ENCODE data around the gene ADNP2.

Gene ADNP2

GRCh38 chr18:80175451-80176204 is 66.6 kb downstream of the ADNP2 start:
- Histone ChIP-seq H3K27me3 (ENCODE audit: insufficient read depth, low read length, poor library complexity, severe bottlenecking) (no peaks in the 10 kb centered on the region), H3K36me3 (ENCODE audit: insufficient read depth, low read length) (no peaks in the 10 kb centered on the region), H3K4me1 (ENCODE audit: insufficient read depth, low read length, poor library complexity, severe bottlenecking) (peaks cover 17% of the 10 kb centered on the region), H2AFZ (ENCODE audit: low read length) (0 out of 2 replicates have a peak overlapping the region, but pooled peaks have one; percentile 20), H3K9me2 (replicated peaks; ENCODE audit: low read depth, low read length) (no peaks in the 10 kb centered on the region), H4K20me1 (ENCODE audit: insufficient read depth, low read length, poor library complexity, severe bottlenecking) (no peaks in the 10 kb centered on the region), H3K4me2 (ENCODE audit: low read depth, low read length, poor library complexity, severe bottlenecking) (peak overlapping the region; percentile 66), H3K9ac (ENCODE audit: low read depth, low read length, poor library complexity, severe bottlenecking) (peak overlapping the region; percentile 35), H3F3A (ENCODE audit: low read depth) (no peaks in the 10 kb centered on the region), H3K4me3 (ENCODE audit: low read length, poor library complexity, severe bottlenecking) (peak overlapping the region; percentile 38), H3K9me3 (ENCODE audit: insufficient read depth, low read depth, low read length) (no peaks in the 10 kb centered on the region; the same call in 1 of the 2 replicates), H3K79me2 (ENCODE audit: insufficient read depth, low read length) (no peaks in the 10 kb centered on the region)
- no peak for TF ChIP-seq CTCF (conservative IDR thresholded peaks at IDR 0.05; ENCODE audit: low read length)

- H3K36me3 ChIP-seq (ENCODE audit: insufficient read depth, low read length), result no peaks in the 10 kb centered on the region
- H3K4me3 ChIP-seq (ENCODE audit: low read length, poor library complexity, severe bottlenecking), result no peak overlapping the region
- H4K20me1 ChIP-seq (ENCODE audit: insufficient read depth, low read length, poor library complexity, severe bottlenecking), result no peaks in the 10 kb centered on the region
- no peaks in the 10 kb centered on the region for H3K79me2 ChIP-seq (ENCODE audit: insufficient read depth, low read length)
- H3F3A ChIP-seq (ENCODE audit: low read depth), result no peaks in the 10 kb centered on the region
- H3K4me1 ChIP-seq (ENCODE audit: insufficient read depth, low read length, poor library complexity, severe bottlenecking), result peaks cover 17% of the 10 kb centered on the region
- no peak for TF ChIP-seq EZH2phosphoT487 (IDR thresholded peaks at IDR 0.05; ENCODE audit: borderline replicate concordance)
- TF ChIP-seq CTCF (conservative IDR thresholded peaks at IDR 0.05; ENCODE audit: low read length), result no peak
- no peak overlapping the region for H3K9ac ChIP-seq (ENCODE audit: low read depth, low read length, poor library complexity, severe bottlenecking)
- no peak overlapping the region for H3K4me2 ChIP-seq (ENCODE audit: low read depth, low read length, poor library complexity, severe bottlenecking)
- H2AFZ ChIP-seq (ENCODE audit: low read length), result no peak overlapping the region
- no peaks in the 10 kb centered on the region; the same call in 1 of the 2 replicates for H3K9me3 ChIP-seq (ENCODE audit: insufficient read depth, low read depth, low read length)
- H3K9me2 ChIP-seq (replicated peaks; ENCODE audit: low read depth, low read length), result no peaks in the 10 kb centered on the region
- H3K27me3 ChIP-seq (ENCODE audit: insufficient read depth, low read length, poor library complexity, severe bottlenecking), result no peaks in the 10 kb centered on the region
Observed at GRCh38 chr18:80176334-80177073, 67.4 kb downstream of the ADNP2 start.

GRCh38 chr18:80177128-80177527 is 68.1 kb downstream of the ADNP2 start:
- TF ChIP-seq CTCF (conservative IDR thresholded peaks at IDR 0.05; ENCODE audit: low read length) (no peak), EZH2phosphoT487 (IDR thresholded peaks at IDR 0.05; ENCODE audit: borderline replicate concordance) (no peak)
- no peaks in the 10 kb centered on the region for H3F3A ChIP-seq (ENCODE audit: low read depth)
- H3K27me3 ChIP-seq (ENCODE audit: insufficient read depth, low read length, poor library complexity, severe bottlenecking), result no peaks in the 10 kb centered on the region
- H3K9me3 ChIP-seq (ENCODE audit: insufficient read depth, low read depth, low read length), result no peaks in the 10 kb centered on the region; the same call in 1 of the 2 replicates
- no peaks in the 10 kb centered on the region for H4K20me1 ChIP-seq (ENCODE audit: insufficient read depth, low read length, poor library complexity, severe bottlenecking)
- H3K36me3 ChIP-seq (ENCODE audit: insufficient read depth, low read length), result no peaks in the 10 kb centered on the region
- H3K9me2 ChIP-seq (replicated peaks; ENCODE audit: low read depth, low read length), result no peaks in the 10 kb centered on the region
- H3K4me2 ChIP-seq (ENCODE audit: low read depth, low read length, poor library complexity, severe bottlenecking), result no peak overlapping the region
- no peak overlapping the region for H2AFZ ChIP-seq (ENCODE audit: low read length)
- H3K79me2 ChIP-seq (ENCODE audit: insufficient read depth, low read length), result no peaks in the 10 kb centered on the region
- H3K4me3 ChIP-seq (ENCODE audit: low read length, poor library complexity, severe bottlenecking), result no peak overlapping the region
- no peak overlapping the region for H3K9ac ChIP-seq (ENCODE audit: low read depth, low read length, poor library complexity, severe bottlenecking)
- peaks cover 17% of the 10 kb centered on the region for H3K4me1 ChIP-seq (ENCODE audit: insufficient read depth, low read length, poor library complexity, severe bottlenecking)
